Suppressor macrophage treated with lipopolysaccharide for 4 hours (primary cell): Measurements from ENCODE around the gene TMEM179.

Experiments used
- DNase-seq: peaks from one replicate; pipeline ENCODE4 v3.0.0-alpha.2; 2020

TMEM179 gene

DNA sequence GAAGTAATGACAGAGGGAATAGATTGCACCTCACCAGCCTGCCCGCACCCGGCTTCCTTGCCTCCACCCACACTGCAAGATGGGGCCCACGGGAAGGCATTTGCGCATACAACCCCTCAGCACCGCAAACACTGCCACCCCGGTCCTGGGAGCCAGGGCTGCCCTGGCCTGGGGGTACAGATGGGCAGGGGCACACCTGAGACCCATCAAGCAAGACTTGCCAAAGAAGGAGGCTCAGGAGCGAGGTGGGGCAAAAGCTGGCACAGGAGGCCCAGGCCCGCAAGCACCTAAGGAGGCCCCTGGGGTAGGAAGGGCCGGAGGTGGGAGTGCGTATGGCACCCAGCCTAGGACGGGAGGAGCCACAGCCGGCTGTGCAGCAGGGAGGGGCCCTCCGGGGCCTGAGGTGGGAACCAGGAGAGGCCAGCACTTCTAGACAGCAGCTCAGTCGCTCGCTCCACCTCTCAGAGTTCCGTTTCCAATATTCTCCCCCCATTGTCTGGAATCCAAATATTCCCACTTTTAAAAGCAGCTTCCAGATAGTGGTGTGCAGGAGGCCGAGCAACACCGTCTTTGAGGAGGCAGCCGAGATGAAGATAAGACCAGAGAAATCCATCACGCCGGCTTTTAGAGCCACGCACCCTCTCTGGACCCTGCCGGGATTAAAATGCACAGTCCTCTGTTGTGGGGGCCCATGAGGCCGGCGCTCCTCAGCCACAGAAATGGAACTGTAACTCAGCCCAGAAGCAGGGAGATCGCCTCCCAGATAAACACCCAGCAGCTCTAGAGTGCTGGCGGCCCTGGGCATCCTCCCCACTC, 37.2 kb downstream of the TMEM179 start:
- DNase-seq, result no peak

DNA sequence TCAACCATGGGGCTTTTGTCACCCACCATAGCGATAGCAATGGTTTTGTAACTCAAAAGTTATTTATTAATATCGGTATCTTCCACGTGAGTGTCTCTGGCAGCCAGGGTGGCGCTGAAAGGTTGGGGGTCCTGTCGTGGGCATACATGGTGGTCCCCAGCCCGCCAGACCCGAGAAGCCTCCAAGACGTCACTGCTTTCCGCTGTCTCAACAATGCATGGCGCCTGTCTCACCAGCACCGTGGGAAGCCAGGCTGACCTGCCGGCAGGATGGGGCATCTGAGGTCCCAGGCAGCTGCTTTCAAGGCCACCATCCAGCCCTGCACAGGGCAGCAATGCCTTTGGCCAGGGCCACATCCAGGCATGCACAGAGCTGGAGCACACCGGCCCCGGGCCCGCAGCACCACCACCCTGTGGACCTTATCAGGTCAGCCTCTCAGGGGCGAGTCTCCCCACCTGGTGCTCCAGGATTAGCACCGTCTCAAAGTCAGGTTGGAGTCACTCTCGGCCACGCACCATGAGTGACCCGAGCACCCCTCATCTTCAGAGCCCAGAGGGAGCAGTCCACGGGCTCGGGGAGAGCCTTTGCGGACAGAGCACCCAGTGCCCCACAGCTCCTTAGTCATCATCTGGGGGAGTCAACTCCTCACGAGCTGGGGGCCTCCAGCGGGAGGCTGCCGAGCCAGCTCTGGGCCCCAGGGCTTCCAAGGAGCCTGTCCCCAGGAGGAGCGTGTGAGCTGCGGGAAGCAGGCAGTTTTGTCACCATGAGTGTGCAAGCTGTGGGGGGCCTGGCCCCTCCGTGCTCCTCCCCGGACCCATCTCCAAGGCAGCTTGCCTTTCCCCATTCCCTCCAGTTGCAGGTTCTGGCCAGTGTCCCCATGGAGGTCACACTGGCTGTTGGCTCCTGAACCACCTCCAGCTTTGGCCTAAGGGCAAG, 39.6 kb downstream of the TMEM179 start:
- DNase-seq, result no peak

DNA sequence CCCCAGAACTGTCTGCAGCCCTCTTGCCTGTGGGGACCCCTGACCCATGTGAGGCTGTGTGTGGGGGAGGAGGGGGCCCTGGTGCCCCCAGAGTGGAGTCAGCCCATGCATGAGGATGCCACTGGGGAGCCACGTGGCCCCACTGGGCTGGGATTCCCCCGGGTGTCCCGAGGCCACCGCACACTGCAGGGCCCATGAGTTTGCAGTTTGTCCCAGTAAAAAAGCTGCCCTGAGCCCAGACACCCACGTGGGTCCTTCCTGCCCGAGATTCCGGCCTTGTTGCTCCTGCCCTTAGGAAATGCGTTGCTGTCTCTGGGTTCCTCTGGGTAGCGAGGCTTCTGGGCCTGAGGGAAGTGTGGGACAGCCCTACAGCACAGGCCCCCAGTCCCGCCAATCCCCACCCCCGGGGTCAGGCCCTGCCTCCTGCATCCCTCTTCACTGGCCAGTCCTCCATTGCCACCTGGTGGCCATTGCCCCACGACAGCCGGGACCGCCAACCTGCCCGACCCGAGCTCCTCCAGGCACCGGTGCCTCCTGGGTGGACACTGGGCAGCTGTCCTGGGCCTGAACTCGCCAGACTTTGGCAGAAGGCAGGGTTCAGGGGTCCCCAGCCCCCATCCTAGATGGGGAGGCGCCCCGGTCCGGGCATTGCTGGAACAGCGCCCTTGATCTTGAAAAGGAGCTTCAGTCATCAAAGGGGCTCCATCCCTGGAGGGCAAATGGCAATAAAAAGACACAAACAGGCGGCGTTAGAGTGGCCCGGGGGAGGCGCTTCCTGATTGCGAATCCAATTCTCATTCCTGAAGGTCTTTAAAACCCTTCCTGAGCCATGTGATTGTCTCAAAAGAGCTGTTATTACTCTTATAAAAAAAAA, 40.6 kb downstream of the TMEM179 start:
- DNase-seq, result peak; percentile 57

DNA sequence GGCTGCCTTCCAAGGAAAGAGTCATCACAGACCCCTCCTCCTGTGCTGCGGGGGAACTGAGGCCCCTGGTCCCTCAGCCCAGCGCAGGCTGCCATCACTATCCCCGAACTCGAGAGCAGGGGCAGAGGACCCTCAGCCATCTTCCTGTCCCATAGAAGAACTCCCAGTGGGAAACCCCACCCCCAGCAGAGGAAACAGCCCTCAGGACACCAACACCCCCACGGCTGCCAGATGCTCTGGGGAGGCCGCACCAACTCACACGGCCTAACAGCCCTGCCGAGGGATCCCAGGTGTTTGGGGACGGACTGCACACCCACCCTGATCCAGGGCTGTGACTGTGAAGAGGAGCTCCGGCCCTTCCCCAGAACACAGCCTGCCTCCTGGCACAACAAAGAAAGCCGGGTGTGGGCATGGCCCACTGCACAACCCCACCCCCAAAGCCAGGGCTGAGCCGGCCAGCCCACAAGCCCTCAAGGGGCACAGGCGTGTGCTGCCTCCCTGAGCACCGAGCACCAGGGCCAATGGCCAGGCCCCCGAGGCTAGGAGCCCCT, 41.3 kb downstream of the TMEM179 start:
- DNase-seq, result no peak

GRCh38 chr14:104562606-104563005, 42.0 kb downstream of the TMEM179 start:
- DNase-seq, result no peak

DNA sequence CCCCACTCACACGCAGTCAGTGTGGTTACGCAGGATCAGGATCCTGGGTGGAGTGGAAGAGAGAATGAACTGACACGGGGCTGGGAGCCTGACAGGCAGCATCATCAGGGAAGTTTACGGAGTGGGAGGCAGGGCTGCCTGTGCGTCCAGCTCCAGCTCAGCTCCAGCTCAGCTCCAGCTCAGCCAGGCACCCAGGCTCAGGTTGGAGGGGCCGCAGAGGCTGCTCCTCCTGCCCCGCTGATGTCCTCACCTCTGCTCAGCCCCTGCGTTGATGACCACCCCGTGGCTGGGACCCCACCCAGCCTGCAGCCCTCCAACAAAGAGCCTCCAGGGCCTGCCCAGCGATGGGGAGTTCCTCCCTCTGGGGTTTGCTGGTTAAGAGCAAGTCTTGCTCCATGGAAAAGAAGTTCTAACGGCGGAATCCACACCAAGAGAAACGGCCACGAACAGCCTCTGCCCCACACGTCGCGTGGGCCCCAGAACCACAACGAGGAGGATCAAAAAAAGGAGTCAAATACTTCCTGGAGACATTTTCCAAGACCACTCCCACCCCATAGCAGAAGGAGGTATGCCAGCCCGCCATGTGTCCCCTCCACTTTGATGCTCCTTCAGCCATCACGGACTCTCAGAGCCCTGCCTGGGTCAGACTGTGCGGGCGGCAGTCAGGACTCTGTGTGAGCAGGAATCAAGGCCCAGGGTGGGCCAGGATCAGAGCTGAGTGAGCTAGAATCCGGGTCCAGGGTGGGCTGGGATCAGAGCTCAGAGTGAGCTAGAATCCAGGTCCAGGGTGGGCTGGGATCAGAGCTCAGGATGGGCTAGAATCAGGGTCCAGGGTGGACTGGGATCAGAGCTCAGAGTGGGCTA, 42.7 kb downstream of the TMEM179 start:
- DNase-seq, result no peak

GRCh38 chr14:104561124-104561557, 43.4 kb downstream of the TMEM179 start:
- no peak for DNase-seq

- DNase-seq, result no peak
Measured at GRCh38 chr14:104560586-104560945, 44.0 kb downstream of the TMEM179 start.

GRCh38 chr14:104559804-104560585, 44.6 kb downstream of the TMEM179 start:
- no peak for DNase-seq

DNA sequence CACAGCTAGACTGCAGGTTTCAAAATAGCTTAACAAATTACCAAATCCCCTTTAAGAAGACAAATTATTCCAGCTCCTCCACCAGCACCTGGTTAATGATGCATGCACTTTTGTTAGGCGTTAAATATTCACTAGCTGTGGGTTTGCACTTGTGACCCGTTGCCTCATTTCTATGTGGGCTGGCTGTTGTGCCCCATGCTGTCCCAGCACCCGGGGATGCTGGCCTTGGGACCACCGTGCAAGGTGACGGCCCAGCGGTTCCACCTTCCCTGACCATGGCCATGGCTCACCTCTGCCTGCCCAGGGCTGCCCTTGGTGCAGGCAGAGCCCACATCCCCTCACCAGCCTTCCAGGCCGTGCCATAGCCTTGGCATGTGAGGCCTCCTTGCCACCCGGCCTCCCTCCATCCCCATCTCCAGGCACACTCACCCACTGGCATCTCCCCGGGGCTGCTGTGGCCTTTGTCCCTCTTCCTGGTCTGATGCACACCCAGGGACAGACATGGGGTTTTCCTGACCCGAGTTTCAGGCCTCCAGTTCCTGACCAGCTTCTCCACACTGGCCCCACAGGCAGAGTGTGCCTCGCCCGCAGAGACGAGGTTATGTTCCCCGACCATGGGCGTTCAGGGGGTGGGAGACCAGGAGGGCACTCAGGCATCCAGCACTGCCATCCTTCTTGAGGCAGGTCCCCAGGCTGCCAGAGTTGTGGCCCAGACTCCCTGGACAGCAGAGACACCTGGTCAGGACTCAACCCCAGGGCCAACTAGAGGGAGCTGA, 45.4 kb downstream of the TMEM179 start:
- no peak for DNase-seq

GRCh38 chr14:104558231-104559027, 46.1 kb downstream of the TMEM179 start:
- no peak for DNase-seq

GRCh38 chr14:104557766-104558165, 46.8 kb downstream of the TMEM179 start:
- no peak for DNase-seq

DNA sequence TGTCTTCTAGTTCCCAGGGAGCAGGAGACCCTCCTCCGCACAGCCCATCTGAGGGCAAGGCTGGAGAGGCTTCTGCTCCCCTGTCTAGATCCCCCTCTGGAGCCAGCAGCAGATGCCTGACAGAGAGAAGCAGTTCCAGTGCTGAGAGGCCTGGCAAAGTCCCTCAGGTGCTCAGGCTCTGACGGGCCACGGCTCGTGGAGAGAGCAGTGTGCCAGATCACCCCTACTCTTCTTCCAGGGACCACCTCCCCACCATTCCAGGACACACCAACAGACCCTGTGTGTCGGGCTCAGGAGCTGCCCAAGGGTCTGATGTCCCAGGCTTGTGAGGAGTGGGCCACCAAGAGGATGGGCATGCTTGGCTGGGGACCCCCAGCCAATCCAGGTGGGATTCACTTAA, 47.5 kb downstream of the TMEM179 start:
- no peak for DNase-seq

- DNase-seq, result no peak
Measured at GRCh38 chr14:104556256-104557021, 48.1 kb downstream of the TMEM179 start.

- no peak for DNase-seq
Measured at GRCh38 chr14:104555430-104556255, 48.9 kb downstream of the TMEM179 start.

GRCh38 chr14:104554608-104555429, 49.8 kb downstream of the TMEM179 start:
- no peak for DNase-seq
